DMS153 (cell line): ENCODE data around the gene SLC4A2.

Source experiments
- DNase-seq: peaks from one replicate; lab custom pipeline; 2025; lab: John Stamatoyannopoulos, UW

SLC4A2 gene

DNA sequence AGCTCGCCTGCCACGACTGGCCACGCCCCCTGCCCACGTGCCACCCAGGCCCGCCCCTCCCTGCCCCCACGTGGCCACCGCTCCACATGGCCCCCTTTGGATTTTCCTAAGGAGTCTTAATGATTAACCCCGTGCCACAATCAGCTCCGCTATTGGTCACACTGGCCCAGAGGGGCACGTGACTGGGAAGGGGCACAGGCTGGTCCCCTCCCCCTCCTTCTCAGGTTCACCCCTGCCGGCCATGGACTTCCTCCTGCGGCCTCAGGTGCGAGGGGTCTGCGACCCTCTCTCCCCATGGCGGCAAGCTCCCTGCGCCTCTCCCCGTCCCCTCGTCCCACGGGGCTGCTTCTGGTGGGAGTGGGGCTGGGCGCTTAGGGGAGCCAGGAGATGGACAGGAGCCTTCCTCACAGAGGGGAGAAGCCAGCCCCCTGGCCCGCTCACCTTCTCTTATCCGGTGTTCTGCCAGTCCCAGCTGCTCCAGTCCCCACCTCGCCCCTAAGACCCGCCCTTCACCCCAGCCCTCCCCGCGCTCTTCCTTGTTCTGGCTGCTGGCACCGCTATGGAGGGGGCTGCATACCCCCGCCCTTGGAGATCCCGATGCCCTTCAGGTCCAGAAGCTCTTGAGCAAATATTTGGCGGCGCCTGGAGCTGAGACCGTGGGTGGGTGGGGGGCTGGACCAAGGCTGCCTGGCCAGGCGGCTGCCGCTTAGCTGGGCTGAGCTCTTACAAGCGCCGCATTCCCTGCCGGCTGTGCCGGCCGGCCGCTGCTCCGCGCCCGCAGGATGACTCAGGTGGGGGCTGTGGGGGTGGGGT, 3.2 kb downstream of the SLC4A2 start:
- DNase-seq, result peak; percentile 1

DNA sequence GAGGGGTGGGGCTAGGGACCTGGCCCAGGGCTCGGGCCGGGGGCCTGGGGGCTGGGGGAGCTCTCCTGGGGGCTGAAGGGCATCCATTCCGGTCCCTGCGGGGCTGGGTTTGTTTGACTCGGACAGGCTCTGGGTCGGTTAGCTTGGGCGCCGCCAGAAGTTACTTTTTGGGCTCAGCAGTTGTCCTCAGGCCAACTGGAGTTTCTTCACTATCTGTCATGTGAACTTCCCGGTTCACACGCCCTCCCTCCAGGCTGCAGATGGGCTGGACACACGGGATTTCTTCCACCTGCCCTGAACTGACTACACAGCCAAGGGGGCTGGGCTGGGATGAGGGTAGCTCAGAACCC, 3.8 kb downstream of the SLC4A2 start:
- DNase-seq, result no peak

DNA sequence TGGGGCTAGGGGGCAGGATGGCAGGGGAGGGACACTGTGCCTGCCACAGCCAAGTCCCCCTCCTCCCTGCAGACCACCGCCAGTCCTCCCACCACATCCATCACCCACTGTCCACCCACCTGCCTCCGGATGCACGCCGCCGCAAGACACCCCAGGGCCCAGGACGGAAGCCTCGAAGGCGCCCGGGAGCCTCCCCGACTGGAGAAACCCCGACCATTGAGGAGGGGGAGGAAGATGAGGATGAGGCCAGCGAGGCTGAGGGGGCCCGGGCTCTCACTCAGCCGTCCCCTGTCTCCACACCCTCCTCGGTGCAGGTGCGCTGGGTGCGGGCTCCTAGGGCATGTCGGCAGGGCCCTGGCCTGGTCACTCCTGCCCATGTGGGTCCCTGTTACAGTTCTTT, 5.1 kb downstream of the SLC4A2 start:
- DNase-seq, result no peak

DNA sequence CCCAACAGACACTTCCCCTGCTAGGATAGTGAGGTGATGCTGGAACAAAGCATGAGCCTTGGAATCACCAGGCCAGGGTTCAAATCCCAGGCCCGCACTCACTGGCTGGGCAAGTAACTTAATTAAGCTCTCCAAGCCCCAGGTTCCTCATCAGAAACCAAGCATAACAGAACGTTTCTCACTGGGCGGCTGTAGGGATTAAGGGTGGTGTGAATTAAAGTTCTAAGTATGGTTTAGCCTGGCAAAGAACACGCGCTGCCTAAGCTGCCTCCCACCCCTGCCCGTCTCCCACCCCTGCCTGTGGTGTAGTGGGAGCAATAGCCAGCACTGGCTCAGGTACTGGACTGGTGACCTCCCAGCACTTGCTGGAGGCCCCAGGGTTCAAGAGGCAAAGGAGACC, 5.6 kb downstream of the SLC4A2 start:
- no peak for DNase-seq

DNA sequence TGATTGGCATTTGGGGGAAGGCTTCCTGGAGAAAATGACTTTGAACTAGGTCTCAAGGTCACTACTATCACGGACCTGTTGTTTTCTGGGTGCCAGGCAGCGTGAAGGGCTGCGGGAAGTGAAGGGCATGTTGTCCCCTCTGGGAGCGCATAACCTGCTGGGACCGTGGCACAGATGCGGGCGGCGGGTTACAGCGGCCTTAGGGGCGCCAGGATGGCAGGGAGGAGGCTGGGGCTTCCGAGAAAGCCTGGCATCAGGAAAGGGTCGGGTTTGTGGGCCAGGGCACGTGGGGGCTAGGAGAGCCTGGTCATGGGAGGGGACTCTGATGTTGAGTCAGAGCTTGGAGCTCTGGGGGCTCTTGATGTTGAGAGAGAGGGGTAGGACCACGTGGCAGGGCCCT, 6.1 kb downstream of the SLC4A2 start:
- DNase-seq, result no peak

DNA sequence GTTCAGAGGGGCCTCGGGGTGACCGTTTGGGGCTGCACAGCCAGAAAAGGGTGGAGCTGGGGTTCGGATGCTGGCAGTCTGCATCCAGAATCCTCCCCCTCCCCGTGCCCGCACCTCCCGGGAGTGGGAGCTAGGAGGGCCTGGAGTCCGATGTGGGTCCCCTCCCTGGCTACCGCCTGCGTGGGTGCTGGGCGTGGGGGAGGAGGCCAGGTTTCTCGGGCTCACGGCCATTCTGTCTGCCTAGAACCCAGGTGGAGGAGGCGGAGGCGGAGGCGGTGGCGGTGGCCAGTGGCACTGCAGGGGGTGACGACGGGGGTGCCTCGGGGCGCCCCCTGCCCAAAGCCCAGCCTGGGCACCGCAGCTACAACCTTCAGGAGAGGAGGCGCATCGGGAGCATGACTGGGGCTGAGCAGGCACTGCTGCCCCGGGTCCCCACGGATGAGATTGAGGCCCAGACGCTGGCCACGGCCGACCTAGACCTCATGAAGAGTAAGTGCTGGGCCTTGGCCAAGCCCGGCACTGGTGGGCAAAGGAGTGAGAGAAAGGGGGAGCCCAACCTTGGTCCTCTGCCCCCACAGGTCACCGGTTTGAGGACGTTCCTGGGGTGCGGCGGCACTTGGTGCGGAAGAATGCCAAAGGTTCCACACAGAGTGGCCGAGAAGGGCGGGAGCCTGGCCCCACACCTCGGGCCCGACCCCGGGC, 7.0 kb downstream of the SLC4A2 start:
- no peak for DNase-seq

DNA sequence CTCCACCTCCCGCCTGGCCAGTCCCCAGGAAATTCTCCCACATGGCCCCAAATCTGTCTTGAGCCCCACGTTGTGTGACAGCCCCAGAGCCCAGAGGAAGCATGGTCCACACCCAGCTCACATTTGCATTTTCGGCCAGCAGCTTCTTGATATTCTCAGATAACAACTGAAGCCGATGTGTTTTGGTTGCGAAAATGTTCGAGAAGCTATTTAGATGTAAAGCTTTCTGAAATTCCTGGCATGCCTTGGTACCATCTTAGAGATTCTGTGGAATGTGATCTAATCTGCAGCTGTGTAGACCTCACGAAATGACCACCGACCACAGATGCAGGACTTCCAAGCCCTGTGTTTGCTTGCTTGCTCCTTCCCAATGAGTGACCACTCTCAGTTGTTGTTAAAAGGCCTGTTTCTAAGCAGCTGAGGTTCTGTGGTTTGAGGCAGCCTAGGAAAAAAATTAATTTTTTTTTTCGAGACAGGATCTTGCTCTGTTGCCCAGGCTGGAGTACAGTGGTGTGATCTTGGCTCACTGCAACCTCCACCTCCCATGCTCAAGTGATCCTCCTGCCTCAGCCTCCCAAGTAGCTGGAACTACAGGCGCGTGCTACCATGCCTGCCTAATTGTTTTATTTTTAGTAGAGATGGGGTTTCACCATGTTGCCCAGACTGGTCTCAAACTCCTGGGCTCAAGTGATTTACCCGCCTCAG, 8.8 kb downstream of the SLC4A2 start:
- DNase-seq, result no peak

DNA sequence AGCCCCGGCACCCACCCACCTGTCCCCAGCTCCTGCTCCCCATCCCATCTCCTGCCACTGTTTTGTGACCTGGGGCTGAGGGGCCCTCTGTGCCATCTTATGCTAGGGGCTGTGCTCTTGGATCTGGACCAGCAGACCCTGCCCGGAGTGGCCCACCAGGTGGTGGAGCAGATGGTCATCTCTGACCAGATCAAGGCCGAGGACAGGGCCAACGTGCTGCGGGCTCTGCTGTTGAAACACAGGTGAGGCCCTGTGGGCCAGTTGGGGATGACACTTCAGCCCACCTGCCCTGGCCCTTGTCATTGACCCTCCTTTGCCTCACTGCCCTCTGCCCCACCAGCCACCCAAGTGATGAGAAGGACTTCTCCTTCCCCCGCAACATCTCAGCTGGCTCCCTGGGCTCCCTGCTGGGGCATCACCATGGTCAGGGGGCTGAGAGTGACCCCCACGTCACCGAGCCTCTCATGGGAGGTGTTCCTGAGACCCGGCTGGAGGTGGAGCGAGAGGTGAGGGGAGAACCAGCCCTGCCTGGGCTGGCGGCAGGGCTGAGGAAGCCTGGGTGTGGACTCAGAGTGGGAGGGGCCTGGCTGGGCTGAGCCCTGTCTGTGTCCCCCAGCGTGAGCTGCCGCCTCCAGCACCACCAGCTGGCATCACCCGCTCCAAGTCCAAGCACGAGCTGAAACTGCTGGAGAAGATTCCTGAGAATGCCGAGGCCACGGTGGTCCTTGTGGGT, 10.6 kb downstream of the SLC4A2 start:
- no peak for DNase-seq

DNA sequence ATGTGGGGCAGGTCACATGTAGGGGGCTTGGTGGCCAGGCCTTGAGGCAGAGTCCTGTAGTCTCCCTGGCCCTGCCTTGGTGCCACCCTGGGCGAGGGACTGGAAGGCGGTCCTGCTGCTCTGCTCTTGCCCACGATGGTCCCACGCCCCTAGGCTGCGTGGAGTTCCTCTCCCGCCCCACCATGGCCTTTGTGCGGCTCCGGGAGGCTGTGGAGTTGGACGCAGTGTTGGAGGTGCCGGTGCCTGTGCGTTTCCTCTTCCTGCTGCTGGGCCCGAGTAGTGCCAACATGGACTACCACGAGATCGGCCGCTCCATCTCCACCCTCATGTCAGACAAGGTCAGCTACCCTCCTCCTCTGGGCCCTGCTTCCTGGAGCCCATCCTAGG, 11.2 kb downstream of the SLC4A2 start:
- no peak for DNase-seq

DNA sequence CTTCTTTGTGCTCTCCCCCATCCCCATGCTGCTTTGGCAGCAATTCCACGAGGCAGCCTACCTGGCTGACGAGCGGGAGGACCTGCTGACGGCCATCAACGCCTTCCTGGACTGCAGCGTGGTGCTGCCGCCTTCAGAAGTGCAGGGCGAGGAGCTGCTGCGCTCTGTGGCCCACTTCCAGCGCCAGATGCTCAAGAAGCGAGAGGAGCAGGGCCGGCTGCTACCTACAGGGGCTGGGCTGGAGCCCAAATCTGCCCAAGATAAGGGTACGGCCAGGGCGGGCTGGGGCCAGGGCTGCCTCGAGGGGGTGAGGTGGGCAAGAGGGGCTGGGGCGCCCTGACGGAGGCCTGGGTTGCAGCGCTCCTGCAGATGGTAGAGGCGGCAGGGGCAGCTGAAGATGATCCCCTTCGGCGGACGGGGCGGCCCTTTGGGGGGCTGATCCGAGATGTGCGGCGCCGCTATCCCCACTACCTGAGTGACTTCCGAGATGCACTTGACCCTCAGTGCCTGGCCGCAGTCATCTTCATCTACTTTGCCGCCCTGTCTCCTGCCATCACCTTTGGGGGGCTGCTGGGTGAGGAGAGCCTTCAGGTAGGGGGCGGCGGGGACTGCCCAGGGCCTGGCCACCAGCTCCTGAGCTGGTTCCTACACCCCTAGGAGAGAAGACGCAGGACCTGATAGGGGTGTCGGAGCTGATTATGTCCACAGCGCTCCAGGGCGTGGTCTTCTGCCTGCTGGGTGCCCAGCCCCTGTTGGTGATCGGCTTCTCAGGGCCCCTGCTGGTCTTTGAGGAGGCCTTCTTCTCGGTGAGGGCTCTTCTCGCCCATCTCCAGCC, 11.9 kb downstream of the SLC4A2 start:
- DNase-seq, result no peak

DNA sequence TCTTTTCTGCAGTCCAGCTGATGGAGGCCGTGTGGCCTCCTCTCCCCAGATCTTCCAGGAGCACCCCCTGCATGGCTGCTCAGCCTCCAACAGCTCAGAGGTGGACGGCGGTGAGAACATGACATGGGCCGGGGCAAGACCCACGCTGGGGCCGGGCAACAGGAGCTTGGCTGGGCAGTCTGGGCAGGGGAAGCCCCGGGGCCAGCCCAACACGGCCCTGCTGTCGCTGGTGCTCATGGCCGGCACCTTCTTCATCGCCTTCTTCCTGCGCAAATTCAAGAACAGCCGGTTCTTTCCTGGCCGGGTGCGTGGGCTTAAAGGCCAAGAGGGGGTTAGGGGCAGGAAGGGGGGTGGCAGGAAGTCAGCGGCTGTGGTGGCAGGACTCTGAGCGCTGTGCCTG, 14.6 kb downstream of the SLC4A2 start:
- no peak for DNase-seq

DNA sequence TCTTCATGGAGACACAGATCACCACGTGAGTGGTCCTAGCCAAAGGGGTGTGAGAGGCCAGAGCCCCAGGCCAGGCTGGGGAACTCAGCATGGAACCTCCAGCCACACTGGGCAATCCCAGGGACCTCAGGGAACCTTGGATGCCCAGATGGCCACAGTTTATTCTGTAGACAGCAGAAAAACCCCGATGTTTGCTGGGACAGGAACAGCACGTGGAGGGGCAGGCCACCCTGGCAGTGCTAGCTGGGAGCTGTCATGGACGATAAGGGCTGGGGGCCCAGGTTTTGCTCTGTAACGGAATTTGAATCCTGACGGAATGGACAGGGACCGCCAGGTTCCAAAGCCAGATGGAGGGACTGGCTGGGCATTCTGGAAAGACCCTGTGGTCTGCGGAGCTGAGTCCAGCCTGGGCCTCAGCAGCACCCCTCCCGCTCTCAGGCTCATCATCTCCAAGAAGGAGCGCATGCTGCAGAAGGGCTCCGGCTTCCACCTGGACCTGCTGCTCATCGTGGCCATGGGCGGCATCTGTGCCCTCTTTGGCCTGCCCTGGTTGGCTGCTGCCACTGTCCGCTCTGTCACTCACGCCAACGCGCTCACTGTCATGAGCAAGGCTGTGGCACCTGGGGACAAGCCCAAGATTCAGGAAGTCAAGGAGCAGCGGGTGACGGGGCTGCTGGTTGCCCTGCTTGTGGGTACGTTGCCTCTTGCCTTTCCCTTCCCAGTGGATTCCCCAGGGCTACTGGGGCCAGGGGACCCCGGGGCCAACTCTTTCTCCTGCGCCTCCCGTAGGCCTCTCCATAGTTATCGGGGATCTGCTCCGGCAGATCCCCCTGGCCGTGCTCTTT, 15.7 kb downstream of the SLC4A2 start:
- no peak for DNase-seq

DNA sequence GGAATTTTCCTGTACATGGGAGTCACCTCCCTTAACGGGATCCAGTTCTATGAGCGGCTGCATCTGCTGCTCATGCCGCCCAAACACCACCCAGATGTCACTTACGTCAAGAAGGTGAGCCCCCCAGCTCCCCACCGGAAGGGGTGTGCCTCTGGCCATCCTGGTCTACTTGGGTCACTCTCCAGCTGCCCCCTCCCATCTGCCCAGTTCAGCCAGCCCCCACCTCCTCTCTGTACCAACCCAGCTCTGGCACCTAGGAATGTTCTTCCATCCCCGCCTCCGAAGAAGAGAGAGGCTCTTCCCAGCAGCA, 16.2 kb downstream of the SLC4A2 start:
- DNase-seq, result no peak

DNA sequence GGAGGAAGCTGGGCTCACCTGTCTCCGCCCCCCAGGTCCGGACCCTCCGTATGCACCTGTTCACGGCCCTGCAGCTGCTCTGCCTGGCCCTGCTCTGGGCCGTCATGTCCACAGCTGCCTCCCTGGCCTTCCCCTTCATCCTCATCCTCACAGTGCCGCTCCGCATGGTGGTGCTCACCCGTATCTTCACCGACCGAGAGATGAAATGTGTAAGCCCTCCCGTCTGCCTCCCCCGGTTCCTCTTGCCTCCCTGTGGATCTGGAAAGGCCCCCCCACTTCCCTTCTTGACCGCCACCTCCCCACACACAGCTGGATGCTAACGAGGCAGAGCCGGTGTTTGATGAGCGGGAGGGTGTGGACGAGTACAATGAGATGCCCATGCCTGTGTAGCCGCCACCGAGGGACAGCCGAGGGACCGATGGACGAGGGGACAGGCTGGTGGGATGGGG, 16.6 kb downstream of the SLC4A2 start:
- DNase-seq, result no peak

DNA sequence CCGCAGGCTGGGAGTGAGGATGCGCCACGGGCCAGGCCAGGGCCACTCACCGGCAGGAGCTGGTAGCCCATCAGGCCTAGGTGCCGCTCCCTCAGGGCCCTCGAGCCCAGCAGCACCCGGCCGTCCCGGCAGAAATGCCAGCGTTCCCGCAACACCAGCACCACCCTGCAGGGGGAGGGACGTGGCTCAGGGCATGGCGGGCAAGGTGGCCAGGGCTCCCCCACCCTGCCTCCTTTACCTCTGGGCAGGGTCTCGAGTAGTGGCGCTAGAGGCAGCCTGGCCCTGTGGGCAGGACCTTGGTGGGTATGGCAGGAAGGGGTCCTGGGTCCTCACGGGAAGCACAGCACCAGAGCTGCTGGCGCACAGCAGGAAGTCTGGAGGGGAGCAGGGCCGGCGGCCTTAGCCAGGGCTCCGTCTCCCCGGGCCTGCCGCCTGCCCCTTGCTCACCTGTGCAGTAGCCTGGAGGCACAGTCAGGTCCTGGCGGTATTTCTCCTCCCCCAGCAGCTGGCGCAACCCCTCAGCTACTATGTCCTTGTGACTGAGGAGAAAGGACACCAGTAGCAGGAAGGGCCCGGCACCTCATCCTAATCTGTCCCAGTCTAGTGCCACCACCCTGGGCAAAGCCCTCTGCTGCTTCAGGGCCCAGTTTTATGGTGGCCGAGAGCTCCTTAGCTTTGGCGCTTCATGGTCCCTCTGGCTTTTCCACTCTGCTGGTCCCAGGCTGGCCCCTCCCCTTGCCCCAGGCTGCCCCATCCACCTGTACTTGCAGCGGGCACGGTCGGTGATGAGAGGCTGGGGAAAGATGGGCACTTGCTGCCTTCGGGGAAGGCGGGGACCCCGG, 17.7 kb downstream of the SLC4A2 start:
- DNase-seq, result no peak

DNA sequence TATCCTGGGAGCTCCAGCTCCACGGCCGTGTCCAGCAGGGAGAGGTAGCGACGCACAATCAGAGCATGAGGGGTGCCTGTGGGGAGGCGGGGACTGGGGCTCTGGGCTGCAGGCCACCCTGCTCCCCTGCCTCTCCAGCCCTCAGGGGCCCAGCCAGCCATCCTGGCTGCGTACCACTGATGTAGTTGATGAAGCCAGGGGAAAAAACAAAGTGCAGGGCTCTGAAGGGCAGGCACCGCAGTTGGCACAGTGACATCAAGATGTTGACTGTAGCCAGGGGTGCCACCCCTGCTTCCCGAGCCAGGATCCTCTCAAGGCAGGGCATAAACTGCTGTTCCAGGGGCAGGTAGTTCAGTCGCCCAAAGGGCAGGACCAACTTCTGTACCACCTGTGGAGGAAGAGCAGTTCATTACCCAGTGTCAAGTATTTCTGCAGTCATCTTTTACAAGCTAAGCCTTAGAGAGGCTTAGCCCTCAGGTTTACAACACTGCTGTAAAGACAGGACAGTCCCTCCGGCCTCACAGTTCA, 18.4 kb downstream of the SLC4A2 start:
- DNase-seq, result no peak

DNA sequence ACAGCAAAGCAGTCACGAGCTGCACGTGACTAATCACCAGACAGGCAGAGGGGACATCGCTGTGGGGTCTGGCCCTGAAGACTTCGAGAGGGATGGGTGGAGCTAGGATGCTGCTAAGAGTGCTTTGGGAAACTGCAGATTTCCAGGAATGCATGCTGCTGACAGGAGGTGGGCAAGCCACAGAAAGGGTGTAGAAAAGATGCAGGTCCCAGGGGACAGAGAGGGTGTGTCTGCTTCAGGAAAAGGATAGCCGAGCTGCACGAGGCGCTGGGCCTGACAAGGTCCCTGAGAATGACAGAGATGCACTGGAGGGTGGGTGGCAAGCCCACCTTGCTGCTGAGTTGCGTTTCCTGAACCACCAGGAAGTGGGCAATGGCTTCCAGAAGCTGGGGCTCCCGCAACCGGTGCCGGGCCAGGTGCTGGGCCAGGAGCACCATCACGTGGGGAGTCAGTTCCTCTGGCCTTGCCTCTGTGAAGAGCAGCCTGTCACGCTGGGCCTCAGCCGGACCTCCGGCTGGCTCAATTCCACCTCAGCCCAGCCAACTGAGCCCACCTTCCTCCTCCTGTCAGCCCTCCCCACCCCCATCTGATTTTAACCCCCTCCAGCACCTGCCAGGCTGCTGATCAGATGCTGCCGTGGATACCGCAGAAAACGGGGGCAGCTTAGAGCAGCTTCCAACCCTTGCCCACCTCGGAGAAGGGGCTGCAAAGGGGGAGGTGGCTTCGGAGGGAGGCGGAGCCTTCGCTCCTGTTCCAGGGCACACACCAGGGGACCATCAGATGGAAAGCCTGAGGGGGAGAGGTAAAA, 19.0 kb downstream of the SLC4A2 start:
- DNase-seq, result no peak

DNA sequence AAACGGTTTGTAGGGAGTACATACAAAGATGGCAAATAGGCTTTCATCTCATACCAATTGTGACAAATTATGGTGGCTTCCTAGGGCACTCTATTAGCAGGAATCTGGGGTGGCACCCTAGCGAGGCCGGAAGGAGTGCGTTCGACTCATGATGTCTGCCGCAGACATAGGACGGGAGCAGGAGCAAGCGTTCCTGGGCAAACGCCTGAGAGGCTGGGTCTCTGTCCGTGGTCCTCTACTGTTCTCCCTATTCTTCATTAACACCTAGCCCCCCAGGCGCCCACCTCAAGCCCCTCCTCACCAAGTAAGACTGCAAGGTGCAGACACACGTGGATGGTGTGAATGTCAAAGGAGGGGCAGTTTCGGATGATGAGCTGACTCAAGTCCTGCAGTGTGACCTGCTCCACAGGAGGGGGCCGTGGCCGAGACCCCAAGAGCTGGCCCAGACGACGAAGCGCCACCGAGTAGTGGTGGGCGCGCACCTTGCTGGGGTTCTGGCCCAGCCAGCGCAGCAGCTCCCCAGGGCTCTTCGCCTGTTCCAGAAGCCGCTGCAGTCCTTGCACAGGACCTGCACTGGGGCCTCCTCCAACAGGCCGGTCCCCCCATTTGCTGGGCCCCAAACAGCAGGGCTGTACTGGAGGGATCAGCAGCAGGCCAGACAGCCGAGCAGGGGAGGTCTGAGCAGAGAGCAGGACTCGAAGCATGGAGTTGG, 20.0 kb downstream of the SLC4A2 start:
- DNase-seq, result no peak
